SK-N-SH (cell line): ENCODE results near the gene DDX19B.

ENCODE experiments used
- CHD2 ChIP-seq: fragments of 150-350 bp; IDR thresholded peaks from 2 replicates; pipeline ENCODE4 v1.6.1; 2018; ENCODE audit warnings: low read length; ENCODE audit not compliant: partially characterized antibody
- MEF2A ChIP-seq: IDR thresholded peaks from 2 replicates; pipeline ENCODE4 v1.4.0; 2012; ENCODE audit warnings: low read depth, borderline replicate concordance
- POLR2AphosphoS5 ChIP-seq: IDR thresholded peaks from 2 replicates; pipeline ENCODE4 v1.6.1; 2012; ENCODE audit warnings: low read depth, low read length
- RCOR1 ChIP-seq: fragments of 150-350 bp; IDR thresholded peaks from 2 replicates; pipeline ENCODE4 v1.6.1; 2017; ENCODE audit warnings: antibody characterized with exemption, low read length
- TAF1 ChIP-seq: IDR thresholded peaks from 2 replicates; pipeline ENCODE4 v1.6.1; 2012; ENCODE audit warnings: low read depth, mild to moderate bottlenecking, low read length, moderate library complexity, borderline replicate concordance
- YY1 ChIP-seq: IDR thresholded peaks from 2 replicates; pipeline ENCODE4 v1.4.0; 2012; ENCODE audit warnings: low read depth, mild to moderate bottlenecking
- TF ChIP-seq, protein P1 (sequence below): fragments of 200-600 bp; sonication (generic); IDR thresholded peaks from 2 replicates; pipeline ENCODE4 v1.6.1; 2017; ENCODE audit warnings: antibody characterized with exemption, mild to moderate bottlenecking, moderate library complexity
- TF ChIP-seq, protein P2 (sequence below): IDR thresholded peaks from 2 replicates; pipeline ENCODE4 v1.4.0; 2012; ENCODE audit warnings: low read depth, borderline replicate concordance

DNA sequence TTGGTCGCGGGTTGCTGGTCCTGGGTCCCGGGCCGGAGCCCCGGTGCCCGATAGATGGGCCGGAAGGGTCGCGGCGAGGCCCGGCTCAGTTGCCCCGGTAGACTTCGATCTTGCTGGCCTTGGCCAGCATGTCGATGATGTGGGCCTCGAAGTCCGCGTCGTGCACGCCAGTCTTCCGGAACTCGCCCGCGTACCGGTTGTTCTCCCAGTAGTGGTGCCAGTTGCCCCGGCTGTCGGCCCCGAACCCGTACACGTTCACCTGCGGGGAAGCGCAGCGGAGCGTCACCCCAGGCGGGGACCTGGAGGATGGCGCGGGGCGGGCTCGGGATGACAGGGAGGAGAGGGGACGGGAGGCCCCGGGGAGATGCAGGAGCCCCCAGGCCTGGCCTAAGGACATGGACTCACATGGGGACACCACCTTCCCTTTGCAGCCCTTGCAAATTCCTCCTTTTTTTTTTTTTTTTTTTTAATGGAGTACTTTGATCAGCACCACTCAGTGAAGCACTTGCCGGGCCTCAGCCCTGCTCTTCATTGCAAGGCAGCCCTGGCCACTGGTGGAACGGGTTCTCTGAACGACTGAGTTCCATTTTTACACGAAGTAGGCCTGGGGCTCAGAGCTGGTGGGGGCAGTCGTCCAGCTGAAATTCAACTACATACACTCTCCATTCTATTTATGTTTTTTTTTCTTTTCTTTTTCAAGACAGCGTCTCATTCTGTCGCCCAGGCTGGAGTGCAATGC is 82.8 kb downstream of the DDX19B start:
- TF ChIP-seq RCOR1 (no peak), MEF2A (no peak), YY1 (no peak), TAF1 (no peak; the same call in 1 of the 2 replicates), POLR2AphosphoS5 (0 out of 2 replicates have a peak, but pooled peaks have one; percentile 21), CHD2 (no peak)
- TF ChIP-seq, protein P1, sequence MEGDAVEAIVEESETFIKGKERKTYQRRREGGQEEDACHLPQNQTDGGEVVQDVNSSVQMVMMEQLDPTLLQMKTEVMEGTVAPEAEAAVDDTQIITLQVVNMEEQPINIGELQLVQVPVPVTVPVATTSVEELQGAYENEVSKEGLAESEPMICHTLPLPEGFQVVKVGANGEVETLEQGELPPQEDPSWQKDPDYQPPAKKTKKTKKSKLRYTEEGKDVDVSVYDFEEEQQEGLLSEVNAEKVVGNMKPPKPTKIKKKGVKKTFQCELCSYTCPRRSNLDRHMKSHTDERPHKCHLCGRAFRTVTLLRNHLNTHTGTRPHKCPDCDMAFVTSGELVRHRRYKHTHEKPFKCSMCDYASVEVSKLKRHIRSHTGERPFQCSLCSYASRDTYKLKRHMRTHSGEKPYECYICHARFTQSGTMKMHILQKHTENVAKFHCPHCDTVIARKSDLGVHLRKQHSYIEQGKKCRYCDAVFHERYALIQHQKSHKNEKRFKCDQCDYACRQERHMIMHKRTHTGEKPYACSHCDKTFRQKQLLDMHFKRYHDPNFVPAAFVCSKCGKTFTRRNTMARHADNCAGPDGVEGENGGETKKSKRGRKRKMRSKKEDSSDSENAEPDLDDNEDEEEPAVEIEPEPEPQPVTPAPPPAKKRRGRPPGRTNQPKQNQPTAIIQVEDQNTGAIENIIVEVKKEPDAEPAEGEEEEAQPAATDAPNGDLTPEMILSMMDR: no peak
- TF ChIP-seq, protein P2, sequence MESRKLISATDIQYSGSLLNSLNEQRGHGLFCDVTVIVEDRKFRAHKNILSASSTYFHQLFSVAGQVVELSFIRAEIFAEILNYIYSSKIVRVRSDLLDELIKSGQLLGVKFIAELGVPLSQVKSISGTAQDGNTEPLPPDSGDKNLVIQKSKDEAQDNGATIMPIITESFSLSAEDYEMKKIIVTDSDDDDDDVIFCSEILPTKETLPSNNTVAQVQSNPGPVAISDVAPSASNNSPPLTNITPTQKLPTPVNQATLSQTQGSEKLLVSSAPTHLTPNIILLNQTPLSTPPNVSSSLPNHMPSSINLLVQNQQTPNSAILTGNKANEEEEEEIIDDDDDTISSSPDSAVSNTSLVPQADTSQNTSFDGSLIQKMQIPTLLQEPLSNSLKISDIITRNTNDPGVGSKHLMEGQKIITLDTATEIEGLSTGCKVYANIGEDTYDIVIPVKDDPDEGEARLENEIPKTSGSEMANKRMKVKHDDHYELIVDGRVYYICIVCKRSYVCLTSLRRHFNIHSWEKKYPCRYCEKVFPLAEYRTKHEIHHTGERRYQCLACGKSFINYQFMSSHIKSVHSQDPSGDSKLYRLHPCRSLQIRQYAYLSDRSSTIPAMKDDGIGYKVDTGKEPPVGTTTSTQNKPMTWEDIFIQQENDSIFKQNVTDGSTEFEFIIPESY: no peak
